NCI-H1105 treated with DMSO at 0.1 percent for 48 hours (cell line): ENCODE results near the gene KIAA0586.

ENCODE experiments used
- DNase-seq: peaks from one replicate; lab custom pipeline; 2025; lab: John Stamatoyannopoulos, UW

The KIAA0586 gene

GRCh38 chr14:58598028-58598803 lies 170.7 kb downstream of the KIAA0586 start:
- no peak for DNase-seq

- DNase-seq = no peak
These were observed 171.4 kb downstream of the KIAA0586 start for GRCh38 chr14:58598804-58599525.

GRCh38 chr14:58599707-58600106 lies 172.2 kb downstream of the KIAA0586 start:
- DNase-seq = no peak
